ENCODE measurements around the gene SCG5. TPM values are rescaled to one million over a fixed set of nuclear protein-coding genes. Genes with fewer than 3 reads are reported as not detected.

SCG5 gene
- total RNA-seq, 1 donor from 2014 or later = 18.2 TPM

DNA sequence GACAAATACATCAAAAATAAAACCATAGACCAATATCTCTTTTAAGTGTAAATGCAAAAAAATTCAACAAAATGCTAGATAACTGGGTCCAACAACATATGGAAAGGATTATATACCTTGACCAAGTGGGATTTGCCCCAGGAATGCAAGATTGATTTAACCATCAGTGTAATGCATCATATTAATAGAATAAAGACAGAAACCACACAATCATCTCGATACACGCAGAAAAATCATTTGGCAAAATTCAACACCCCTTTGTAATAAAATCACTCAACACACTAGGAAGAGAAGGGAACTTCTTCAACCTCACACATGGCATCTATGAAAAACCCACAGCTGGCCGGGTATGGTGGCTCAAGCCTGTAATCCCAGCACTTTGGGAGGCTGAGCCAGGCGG is 95.8 kb downstream of the SCG5 start:
- Mint-ChIP-seq H3K4me1 (ENCODE audit: low read depth) (no peaks in the 10 kb centered on the region), H3K27ac (no peak overlapping the region), H3K27me3 (peaks cover 13% of the 10 kb centered on the region), H3K9me3 (ENCODE audit: low read depth) (peaks cover 15% of the 10 kb centered on the region), H3K36me3 (ENCODE audit: insufficient read depth) (no peaks in the 10 kb centered on the region), H3K4me3 (ENCODE audit: low read depth) (no peak overlapping the region)
- TF ChIP-seq, protein P1, sequence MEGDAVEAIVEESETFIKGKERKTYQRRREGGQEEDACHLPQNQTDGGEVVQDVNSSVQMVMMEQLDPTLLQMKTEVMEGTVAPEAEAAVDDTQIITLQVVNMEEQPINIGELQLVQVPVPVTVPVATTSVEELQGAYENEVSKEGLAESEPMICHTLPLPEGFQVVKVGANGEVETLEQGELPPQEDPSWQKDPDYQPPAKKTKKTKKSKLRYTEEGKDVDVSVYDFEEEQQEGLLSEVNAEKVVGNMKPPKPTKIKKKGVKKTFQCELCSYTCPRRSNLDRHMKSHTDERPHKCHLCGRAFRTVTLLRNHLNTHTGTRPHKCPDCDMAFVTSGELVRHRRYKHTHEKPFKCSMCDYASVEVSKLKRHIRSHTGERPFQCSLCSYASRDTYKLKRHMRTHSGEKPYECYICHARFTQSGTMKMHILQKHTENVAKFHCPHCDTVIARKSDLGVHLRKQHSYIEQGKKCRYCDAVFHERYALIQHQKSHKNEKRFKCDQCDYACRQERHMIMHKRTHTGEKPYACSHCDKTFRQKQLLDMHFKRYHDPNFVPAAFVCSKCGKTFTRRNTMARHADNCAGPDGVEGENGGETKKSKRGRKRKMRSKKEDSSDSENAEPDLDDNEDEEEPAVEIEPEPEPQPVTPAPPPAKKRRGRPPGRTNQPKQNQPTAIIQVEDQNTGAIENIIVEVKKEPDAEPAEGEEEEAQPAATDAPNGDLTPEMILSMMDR (IDR thresholded peaks at IDR 0.05; ENCODE audit: unreplicated experiment) = no peak
- no peak for DNase-seq (ENCODE audit: low spot score, unreplicated experiment)

DNA sequence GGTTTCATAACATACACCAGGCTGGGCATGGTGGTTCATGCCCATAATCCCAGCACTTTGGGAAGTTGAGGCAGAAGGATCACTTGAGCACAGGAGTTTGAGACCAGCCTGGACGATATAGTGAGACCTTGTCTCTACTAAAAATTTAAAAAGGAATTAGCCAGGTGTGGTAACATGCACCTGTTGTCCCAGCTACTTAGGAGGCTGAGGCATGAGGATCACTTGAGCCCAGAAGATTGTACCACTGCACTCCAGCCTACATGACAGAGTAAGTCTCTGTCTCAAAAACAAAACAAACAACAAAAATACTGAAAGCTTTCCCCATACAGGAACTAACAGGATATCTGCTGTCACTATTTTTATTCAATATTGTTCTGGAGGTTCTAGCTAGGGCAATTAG is 97.2 kb downstream of the SCG5 start:
- DNase-seq (ENCODE audit: low spot score, unreplicated experiment) = no peak
- no peaks in the 10 kb centered on the region for H3K36me3 Mint-ChIP-seq (ENCODE audit: insufficient read depth)
- TF ChIP-seq, protein P1 (IDR thresholded peaks at IDR 0.05; ENCODE audit: unreplicated experiment) = no peak
- H3K4me3 Mint-ChIP-seq (ENCODE audit: low read depth) = no peak overlapping the region
- peaks cover 22% of the 10 kb centered on the region for H3K9me3 Mint-ChIP-seq (ENCODE audit: low read depth)
- no peaks in the 10 kb centered on the region for H3K4me1 Mint-ChIP-seq (ENCODE audit: low read depth)
- H3K27me3 Mint-ChIP-seq = peaks cover 5% of the 10 kb centered on the region
- no peak overlapping the region for H3K27ac Mint-ChIP-seq

DNA sequence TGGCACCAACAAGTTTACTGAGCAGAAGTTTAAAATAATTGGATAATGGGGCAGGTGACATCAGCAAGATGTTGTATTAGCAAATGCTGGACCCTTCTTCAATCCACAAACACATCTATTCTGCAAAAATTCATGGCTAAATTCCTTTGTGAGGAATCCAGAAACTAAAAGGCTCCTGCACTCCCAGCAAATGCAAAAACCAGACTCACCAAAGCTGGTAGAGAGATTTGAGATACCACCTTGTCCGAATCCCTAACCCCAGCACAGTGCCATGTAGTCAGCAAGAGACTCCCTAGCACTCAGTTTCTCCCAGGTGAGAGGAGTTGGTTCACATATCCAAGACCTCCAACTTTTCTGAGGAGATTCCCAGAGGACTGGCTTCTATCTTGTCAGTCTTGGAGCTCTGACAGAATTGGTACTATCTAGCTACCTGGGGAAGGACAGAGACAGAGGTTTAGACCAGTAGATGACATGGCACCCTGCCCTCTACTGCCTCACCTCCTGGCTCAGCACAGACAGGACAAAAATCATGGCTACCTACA is 98.1 kb downstream of the SCG5 start:
- Mint-ChIP-seq H3K27ac (no peak overlapping the region), H3K27me3 (peaks cover 2% of the 10 kb centered on the region), H3K4me1 (ENCODE audit: low read depth) (no peaks in the 10 kb centered on the region), H3K36me3 (ENCODE audit: insufficient read depth) (no peaks in the 10 kb centered on the region), H3K9me3 (ENCODE audit: low read depth) (peaks cover 22% of the 10 kb centered on the region), H3K4me3 (ENCODE audit: low read depth) (no peak overlapping the region)
- TF ChIP-seq, protein P1 (IDR thresholded peaks at IDR 0.05; ENCODE audit: unreplicated experiment) = no peak
- no peak for DNase-seq (ENCODE audit: low spot score, unreplicated experiment)

DNA sequence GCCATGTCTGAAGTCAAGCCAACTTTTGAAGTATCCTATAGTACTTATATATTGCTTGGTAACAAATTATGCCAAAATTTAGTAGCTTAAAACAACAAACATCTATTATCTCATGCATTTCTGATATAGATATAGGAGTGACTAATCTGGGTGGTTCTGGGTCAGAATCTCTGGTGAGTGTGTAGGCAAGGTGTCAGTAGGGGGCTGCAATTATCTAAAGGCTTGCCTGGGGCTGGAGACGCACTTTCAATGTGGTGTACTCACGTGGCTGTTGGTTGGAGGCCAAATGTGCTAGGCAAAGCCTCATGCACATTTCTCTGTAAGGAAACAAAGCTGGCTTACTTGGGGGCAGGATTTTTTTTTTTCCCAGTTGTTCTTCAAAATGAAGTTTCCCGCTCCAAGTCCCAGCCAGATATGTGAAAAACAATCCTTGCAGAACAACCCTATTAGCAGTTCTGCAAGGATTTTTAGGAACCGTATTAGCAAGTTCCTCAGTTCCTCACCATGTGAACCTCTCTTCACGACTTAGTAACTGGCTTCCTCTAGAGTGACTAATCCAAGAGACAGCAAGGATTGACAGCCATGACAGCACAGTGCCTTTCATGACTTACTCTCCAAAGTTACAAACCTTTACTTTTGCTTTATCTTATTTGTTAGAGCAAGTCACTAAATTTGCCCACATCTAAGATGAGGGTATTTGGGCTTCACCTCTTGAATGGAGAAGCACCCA is 102.1 kb downstream of the SCG5 start:
- TF ChIP-seq, protein P1 (IDR thresholded peaks at IDR 0.05; ENCODE audit: unreplicated experiment) = no peak
- DNase-seq (ENCODE audit: low spot score, unreplicated experiment) = no peak
- peaks cover 2% of the 10 kb centered on the region for H3K27me3 Mint-ChIP-seq
- H3K4me3 Mint-ChIP-seq (ENCODE audit: low read depth) = no peak overlapping the region
- H3K9me3 Mint-ChIP-seq (ENCODE audit: low read depth) = peaks cover 22% of the 10 kb centered on the region
- H3K4me1 Mint-ChIP-seq (ENCODE audit: low read depth) = no peaks in the 10 kb centered on the region
- no peak overlapping the region for H3K27ac Mint-ChIP-seq
- no peaks in the 10 kb centered on the region for H3K36me3 Mint-ChIP-seq (ENCODE audit: insufficient read depth)

DNA sequence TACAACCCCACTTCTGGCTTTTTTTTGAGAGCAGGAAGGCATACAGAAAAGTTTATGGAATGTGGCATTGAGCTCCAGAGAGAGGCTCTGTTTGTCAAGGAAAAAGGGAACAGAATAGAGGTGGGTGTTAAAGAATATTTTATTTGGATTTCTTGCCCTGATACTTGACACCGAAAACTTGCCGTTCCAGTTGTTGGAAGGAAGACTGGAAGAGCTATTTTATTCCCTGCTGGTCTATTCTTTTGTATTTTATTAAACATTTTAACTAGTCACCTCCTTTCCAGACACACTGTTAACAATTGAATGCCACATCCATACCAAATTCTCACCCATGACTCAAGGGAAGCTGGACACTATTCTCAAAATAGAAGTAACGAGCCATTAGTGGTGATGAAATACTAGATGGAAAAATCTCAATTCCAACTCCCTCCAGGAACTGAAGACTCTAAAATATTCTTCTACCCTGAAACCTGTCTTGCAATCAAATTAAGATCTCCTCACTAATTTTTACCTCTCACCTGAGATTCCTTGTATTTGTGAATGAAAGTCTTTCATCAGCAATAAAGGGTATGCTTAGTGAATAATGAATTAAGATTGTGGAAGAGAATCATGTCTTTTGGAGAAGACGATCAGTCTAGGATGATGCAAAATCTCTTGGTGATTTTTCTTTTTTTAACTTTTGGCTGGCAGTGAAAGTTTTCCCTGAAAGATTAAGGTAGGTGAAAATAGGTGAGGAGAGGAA is 104.8 kb downstream of the SCG5 start:
- Mint-ChIP-seq H3K27me3 (peaks cover 2% of the 10 kb centered on the region), H3K4me3 (ENCODE audit: low read depth) (no peak overlapping the region), H3K27ac (no peak overlapping the region), H3K4me1 (ENCODE audit: low read depth) (peaks cover 3% of the 10 kb centered on the region), H3K9me3 (ENCODE audit: low read depth) (peaks cover 10% of the 10 kb centered on the region), H3K36me3 (ENCODE audit: insufficient read depth) (no peaks in the 10 kb centered on the region)
- TF ChIP-seq, protein P1 (IDR thresholded peaks at IDR 0.05; ENCODE audit: unreplicated experiment) = no peak
- no peak for DNase-seq (ENCODE audit: low spot score, unreplicated experiment)
